ENCODE measurements around the gene OST4.

DNA sequence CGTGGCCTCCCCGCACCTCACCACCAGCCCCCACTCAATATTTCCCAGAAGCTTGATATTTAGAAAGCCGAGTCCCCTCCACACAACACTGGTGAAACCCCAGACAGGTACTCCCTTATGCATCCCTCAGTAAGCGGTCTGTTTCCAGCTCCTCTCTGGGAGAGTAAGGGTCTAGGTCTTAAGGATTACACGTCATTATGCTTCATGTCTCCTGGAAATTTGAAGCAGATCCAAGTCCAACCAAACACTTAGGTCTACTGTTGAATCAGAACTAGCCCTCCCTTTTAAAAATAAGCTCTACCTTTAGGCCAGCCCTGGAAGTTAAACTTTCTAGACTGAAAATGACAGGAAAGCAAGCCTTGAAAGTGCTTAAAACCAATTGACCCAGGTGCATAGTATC lies 1.5 kb upstream of the OST4 start:
- TF ChIP-seq, protein P1, sequence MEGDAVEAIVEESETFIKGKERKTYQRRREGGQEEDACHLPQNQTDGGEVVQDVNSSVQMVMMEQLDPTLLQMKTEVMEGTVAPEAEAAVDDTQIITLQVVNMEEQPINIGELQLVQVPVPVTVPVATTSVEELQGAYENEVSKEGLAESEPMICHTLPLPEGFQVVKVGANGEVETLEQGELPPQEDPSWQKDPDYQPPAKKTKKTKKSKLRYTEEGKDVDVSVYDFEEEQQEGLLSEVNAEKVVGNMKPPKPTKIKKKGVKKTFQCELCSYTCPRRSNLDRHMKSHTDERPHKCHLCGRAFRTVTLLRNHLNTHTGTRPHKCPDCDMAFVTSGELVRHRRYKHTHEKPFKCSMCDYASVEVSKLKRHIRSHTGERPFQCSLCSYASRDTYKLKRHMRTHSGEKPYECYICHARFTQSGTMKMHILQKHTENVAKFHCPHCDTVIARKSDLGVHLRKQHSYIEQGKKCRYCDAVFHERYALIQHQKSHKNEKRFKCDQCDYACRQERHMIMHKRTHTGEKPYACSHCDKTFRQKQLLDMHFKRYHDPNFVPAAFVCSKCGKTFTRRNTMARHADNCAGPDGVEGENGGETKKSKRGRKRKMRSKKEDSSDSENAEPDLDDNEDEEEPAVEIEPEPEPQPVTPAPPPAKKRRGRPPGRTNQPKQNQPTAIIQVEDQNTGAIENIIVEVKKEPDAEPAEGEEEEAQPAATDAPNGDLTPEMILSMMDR (conservative IDR thresholded peaks at IDR 0.05) = no peak
- TF ChIP-seq EZH2 (IDR thresholded peaks at IDR 0.05; ENCODE audit: low read depth) = no peak

Measured in PC-9 (cell line).